Retina (tissue), 1 donor: ENCODE results near the gene CMIP.
"Not testable (repeated sequence)": the region's sequence is repeated elsewhere in the genome, so short reads cannot be mapped to it uniquely, and the experiment has no call there.

ENCODE experiments used
- DNase-seq: peaks from one replicate; pipeline ENCODE4 v3.0.0-alpha.2; 2016

Gene CMIP

DNA sequence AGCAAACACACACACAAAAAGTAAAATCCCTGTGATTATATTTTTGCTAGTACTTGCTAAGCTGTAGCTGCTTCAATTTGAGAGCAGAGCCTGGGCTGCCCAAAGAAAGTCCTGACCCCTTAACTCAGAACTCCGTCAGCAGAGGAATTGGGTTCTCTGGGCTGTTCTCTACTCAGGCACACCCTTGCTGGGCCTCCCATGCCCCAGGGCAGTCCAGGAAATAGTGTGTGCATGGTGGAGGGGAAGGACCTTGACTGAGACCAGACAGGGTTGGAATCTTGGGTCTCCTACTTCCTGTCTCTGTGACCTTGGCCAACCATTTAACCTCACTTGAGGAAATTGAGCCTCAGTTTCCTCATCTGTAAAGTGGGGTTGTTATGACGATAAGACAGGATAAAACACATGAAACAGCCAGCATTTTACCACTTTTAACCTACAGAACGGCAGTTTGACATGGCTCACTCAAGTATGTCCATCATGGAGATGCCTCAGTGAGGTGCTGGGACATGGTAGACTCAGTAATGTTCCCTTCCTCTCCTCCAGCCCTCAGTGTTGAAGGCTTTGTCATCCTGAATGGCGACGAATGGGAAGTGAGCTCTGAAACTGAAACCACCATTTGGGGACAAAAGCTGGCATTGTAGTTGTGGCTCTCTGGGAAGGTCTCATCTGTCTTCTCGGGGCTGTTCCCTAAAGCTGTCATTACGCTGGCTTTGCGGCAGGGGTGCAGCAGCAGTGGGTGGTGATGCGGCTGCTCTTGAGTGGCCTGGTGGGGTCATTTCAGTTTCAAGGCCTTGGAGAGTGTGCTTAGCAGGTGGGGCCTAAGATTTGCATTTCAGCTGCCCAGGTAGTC, 74.9 kb downstream of the CMIP start:
- DNase-seq = no peak

- DNase-seq = no peak
Observed at GRCh38 chr16:81520151-81520470, 75.5 kb downstream of the CMIP start.

DNA sequence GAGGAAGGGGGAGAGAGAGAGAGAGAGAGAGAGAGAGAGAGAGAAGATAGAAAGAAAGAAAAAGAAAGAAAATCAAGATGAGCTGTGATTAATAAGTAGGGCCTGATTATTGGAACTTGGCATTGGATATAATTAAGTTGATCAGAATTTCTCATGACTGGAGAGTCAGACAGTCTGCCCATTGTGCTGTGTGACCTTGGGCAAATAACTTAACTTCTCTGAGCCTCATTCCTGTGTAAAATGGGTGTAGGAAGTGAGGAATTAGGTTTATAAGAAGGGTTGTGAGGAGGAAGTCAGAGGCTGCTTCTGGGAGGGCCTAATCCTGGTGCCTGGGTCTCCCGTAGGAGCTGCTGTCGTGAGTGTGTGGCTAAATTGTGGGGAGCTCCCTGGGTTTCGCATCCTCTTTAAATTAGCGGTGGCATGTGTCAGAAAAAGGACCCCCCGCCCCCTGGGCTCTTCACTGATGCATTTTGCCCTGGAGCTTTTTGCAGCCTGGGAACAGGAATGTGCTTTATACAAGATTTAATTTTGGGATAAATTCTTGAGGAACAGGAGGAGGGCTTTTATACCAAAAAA, 76.0 kb downstream of the CMIP start:
- DNase-seq = no peak

GRCh38 chr16:81521141-81521626, 76.6 kb downstream of the CMIP start:
- peak; percentile 76 for DNase-seq

GRCh38 chr16:81522108-81522701, 77.6 kb downstream of the CMIP start:
- DNase-seq = peak; percentile 46

GRCh38 chr16:81522851-81523250, 78.2 kb downstream of the CMIP start:
- DNase-seq = not testable (repeated sequence)

DNA sequence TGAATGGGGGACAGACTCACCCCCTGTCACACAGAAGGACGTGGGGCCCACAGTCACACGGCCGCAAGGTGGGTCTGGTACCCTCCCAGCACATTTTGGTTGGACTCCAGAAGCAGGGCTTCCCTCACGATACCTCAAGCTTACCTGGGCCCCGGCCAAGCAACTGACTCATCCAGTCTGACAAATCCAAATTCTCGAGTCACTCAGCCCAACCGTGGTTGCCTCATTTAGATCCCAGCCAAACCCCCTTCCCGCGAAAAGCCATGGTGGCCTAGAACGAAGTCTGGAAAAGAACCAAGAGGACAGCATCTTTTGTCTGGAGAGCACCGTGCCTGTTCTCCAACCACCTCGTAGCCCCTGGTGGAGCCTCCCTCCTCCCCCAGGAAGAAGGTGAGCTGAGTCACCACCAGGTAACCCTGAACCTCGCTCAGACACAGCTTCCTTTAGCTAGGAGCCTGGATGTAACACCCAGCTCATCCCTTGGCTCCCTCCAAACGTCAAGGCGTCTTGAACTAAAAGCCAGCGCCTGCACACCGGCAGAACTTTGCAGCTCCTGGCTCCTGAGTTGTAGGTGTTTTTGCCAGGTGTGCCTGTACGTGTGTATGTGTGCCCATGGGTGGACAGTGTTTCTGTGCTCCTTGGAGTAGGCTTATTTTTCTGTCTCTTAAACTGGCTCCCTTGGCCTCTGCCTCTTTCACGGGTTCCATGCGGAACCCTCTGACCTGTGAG, 78.9 kb downstream of the CMIP start:
- DNase-seq = no peak

DNA sequence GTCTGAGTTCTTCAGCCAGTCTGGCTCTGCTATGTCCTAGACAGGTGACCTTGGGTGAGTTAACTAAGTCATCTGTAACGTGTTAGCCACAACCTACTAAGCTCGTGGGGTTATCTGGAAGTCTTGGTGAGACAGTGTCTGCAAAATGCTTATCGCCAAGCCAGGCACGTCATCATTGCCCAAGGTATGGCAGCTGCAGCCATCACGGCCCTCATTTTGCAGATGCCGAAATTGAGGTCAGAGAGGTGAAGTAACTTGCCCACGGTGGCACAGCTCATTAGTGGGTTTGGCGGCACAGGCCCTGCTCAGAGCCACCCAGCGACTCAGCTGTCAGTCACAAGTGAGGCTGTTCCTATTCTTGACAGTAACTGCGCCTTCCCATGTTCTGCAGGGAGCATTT, 79.8 kb downstream of the CMIP start:
- no peak for DNase-seq

- not testable (repeated sequence) for DNase-seq
Observed at GRCh38 chr16:81524885-81525284, 80.3 kb downstream of the CMIP start.

DNA sequence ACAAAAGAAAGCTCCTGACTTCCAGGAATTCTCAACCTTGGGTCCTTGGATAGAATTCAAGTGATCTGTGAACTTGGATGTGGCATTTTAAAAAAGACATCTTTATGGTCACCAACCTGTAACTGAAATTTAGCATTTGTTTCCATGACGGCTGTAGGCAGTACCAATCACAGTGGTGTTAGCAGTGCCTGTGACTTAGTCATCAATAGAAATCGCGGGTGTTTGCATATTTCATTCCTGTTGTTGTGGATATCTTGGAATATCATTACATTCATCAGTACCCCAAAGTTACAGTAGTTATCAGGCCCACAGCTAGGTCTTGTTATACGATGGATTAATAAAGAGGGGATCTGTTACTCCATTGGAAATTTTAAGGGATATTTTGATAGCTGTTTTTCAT, 81.6 kb downstream of the CMIP start:
- no peak for DNase-seq

DNA sequence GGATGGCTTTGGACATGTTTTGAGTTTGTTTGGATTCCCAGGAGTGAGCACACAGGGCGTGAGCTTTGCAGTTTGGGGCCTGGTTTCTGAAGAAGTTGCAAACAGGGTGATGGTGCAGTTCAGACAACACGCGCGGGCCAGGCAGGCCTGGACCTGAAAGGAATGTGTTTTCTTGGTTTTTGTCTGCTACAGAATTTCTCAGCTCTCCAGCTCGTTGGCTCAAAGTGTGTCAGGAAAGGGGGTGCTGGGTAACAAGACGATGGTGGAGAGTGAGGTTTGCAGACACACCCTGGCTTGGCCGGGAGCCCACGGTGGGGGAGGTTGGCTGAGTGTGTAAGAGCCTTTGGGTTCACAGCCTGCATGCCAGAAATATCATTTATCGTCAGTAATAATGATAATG, 82.3 kb downstream of the CMIP start:
- DNase-seq = no peak

GRCh38 chr16:81527477-81528178, 83.0 kb downstream of the CMIP start:
- DNase-seq = no peak

DNA sequence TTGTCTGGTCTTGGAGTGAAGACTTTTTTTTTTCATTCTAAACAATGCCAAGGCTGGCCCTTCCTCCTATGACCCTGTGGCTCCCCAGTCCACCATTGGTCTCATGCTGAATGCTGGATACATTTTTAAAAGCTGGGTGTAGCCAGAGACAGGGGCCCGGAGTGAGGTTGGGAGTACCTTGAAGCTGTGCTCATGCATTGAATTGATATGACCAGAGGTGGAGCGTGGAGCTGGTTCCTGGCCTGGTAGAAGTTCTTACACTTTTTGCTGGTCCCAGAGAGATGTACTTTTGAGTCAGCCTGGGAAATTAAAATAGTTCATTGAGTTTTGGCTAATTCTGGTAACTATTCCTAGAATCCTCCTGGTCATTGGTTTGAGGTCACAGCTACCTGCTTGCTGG, 83.6 kb downstream of the CMIP start:
- DNase-seq = no peak

DNA sequence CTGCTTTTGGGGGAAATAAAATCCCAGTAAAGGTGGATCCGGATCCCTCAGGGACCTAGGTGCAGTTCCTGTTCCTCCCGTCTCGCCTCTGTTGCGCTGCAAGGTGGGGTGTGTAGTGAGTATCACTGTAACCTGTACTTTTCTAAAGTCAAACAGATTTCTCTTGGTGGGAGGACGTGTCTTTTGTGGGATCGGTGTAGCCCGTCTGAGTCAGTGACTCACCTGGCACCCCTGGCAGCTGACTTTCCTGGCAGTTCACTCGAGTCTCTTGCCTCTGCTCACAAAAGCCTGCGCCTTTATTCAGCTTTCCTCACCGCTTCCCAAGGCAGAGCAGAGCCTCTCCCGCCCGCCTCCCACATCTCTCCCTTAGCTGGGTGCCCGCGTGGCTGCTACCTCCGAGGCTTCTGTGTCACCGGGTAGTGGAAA, 85.7 kb downstream of the CMIP start:
- DNase-seq = no peak

GRCh38 chr16:81530814-81531213, 86.2 kb downstream of the CMIP start:
- DNase-seq = no peak

DNA sequence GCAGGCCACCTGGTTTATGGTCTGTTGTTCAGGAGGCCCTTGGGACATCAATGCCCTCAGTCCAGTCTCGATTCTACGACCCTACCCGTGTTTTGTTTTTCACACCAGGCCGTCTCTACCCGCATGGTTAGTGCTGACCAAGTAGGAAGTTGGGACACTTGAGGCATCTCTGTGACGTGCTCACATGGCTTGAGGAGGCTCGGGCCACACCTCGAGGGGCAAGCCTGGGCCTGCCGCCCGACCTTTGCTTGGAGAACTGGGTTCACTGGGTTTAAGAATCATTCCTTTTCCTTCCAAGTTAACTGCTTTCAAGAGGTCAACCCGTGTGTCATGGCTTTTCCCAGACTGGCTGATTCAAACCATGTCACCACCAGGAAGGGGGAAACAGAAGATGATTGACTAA, 86.8 kb downstream of the CMIP start:
- DNase-seq = no peak

- no peak for DNase-seq
Observed at GRCh38 chr16:81532491-81533174, 88.0 kb downstream of the CMIP start.

DNA sequence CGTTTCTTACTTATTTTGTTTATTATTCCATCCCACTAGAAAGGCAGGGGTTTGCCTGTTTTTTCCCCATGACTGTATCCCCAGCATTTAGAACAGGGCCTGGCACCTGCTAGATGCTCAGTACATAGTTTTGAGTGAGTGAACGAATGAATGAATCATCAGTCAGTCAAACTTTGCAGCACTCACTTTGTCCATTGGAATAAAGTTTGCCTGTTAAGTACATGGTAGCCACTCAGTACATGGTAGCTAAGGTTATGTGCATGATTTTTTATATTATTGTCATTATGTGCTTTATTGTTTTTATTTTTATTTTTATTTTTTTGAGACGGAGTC, 88.5 kb downstream of the CMIP start:
- DNase-seq = no peak

GRCh38 chr16:81535679-81536360, 91.2 kb downstream of the CMIP start:
- DNase-seq = no peak

DNA sequence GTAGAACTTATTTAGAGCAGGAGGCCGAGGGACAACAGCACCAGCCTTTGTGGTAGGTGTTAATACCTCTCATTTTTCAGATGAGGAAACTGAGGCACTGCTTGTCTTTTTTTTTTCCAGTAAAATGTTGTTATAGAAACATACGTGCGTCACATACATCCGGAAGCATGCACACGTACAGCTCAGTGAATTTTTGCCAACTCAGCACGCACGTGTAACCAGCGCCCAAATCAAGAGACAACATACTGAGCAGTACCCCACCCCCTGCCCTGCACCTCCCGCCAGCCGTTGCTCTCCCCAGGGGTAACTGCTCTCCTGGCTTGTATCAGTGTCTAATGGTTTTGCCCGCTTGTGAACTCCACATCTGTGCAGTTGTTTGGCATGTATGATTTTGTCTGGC, 92.0 kb downstream of the CMIP start:
- DNase-seq = no peak

- no peak for DNase-seq
Observed at GRCh38 chr16:81537721-81538561, 93.3 kb downstream of the CMIP start.
